Measurements from ENCODE around the gene ZNF629. TPM values are rescaled to one million over a fixed set of nuclear protein-coding genes. Genes with fewer than 3 reads are reported as not detected.
"Not testable (repeated sequence)": the region's sequence is repeated elsewhere in the genome, so short reads cannot be mapped to it uniquely, and the experiment has no call there.

ZNF629 gene
- total RNA-seq: 1 to 10 TPM; 5.3 to 7.0 (median 7.0) TPM

- peak within 1 kb of the TSS; percentile 85 for H3K4me3 Mint-ChIP-seq
- no peaks in the 10 kb centered on the region for H3K9me3 Mint-ChIP-seq
- peak; percentile 78 for ATAC-seq
- H3K27me3 Mint-ChIP-seq (ENCODE audit: low read depth): peaks cover 22% of the 10 kb centered on the region
- H3K4me1 Mint-ChIP-seq (ENCODE audit: low read depth): peaks cover 14% of the 10 kb centered on the region
- H3K36me3 Mint-ChIP-seq (ENCODE audit: insufficient read depth): no peaks in the 10 kb centered on the region
- DNase-seq: peak; percentile 29
These were observed at the start of gene ZNF629 for GRCh38 chr16:30786936-30787612. TSS of gene ZNF629 (minus strand) at chr16:30787205. CDS start at chr16:30784482, 2,723 bp downstream.

- H3K4me1 Mint-ChIP-seq (ENCODE audit: low read depth): no peaks in the 10 kb centered on the region
- H3K9me3 Mint-ChIP-seq: no peaks in the 10 kb centered on the region
- no peaks in the 10 kb centered on the region for H3K36me3 Mint-ChIP-seq (ENCODE audit: insufficient read depth)
- ATAC-seq (no peak), DNase-seq (no peak)
- H3K4me3 Mint-ChIP-seq: no peak overlapping the region
- no peaks in the 10 kb centered on the region for H3K27me3 Mint-ChIP-seq (ENCODE audit: low read depth)
These were observed 47.2 kb upstream of the ZNF629 start for GRCh38 chr16:30834130-30834740.

GRCh38 chr16:30830072-30830417, 43.0 kb upstream of the ZNF629 start:
- H3K27me3 Mint-ChIP-seq (ENCODE audit: low read depth): peaks cover 2% of the 10 kb centered on the region
- H3K9me3 Mint-ChIP-seq: no peaks in the 10 kb centered on the region
- no peak for ATAC-seq
- no peaks in the 10 kb centered on the region for H3K4me1 Mint-ChIP-seq (ENCODE audit: low read depth)
- no peak for DNase-seq
- H3K4me3 Mint-ChIP-seq: no peak overlapping the region
- H3K36me3 Mint-ChIP-seq (ENCODE audit: insufficient read depth): no peaks in the 10 kb centered on the region

- Mint-ChIP-seq H3K4me3 (no peak overlapping the region), H3K4me1 (ENCODE audit: low read depth) (no peaks in the 10 kb centered on the region), H3K9me3 (no peaks in the 10 kb centered on the region), H3K27me3 (ENCODE audit: low read depth) (peaks cover 2% of the 10 kb centered on the region), H3K36me3 (ENCODE audit: insufficient read depth) (no peaks in the 10 kb centered on the region)
- ATAC-seq (no peak), DNase-seq (no peak)
These were observed 42.4 kb upstream of the ZNF629 start for GRCh38 chr16:30829130-30830071.

- Mint-ChIP-seq H3K9me3 (no peaks in the 10 kb centered on the region), H3K4me1 (ENCODE audit: low read depth) (no peaks in the 10 kb centered on the region), H3K4me3 (no peak overlapping the region), H3K27me3 (ENCODE audit: low read depth) (no peaks in the 10 kb centered on the region), H3K36me3 (ENCODE audit: insufficient read depth) (no peaks in the 10 kb centered on the region)
- DNase-seq (no peak), ATAC-seq (no peak)
These were observed 34.9 kb upstream of the ZNF629 start for GRCh38 chr16:30821891-30822290.

GRCh38 chr16:30821441-30821840, 34.4 kb upstream of the ZNF629 start:
- H3K27me3 Mint-ChIP-seq (ENCODE audit: low read depth); H3K9me3 Mint-ChIP-seq; DNase-seq; ATAC-seq; H3K4me3 Mint-ChIP-seq; H3K4me1 Mint-ChIP-seq (ENCODE audit: low read depth); H3K36me3 Mint-ChIP-seq (ENCODE audit: insufficient read depth): not testable (repeated sequence)

GRCh38 chr16:30820952-30821421, 34.0 kb upstream of the ZNF629 start:
- Mint-ChIP-seq H3K9me3 (no peaks in the 10 kb centered on the region), H3K4me1 (ENCODE audit: low read depth) (no peaks in the 10 kb centered on the region), H3K36me3 (ENCODE audit: insufficient read depth) (no peaks in the 10 kb centered on the region), H3K27me3 (ENCODE audit: low read depth) (no peaks in the 10 kb centered on the region), H3K4me3 (no peak overlapping the region)
- no peak for DNase-seq
- ATAC-seq: no peak

GRCh38 chr16:30816769-30817168, 29.8 kb upstream of the ZNF629 start:
- no peaks in the 10 kb centered on the region for H3K9me3 Mint-ChIP-seq
- no peaks in the 10 kb centered on the region for H3K27me3 Mint-ChIP-seq (ENCODE audit: low read depth)
- H3K36me3 Mint-ChIP-seq (ENCODE audit: insufficient read depth): no peaks in the 10 kb centered on the region
- ATAC-seq (no peak), DNase-seq (no peak)
- H3K4me3 Mint-ChIP-seq: no peak overlapping the region
- H3K4me1 Mint-ChIP-seq (ENCODE audit: low read depth): peaks cover 6% of the 10 kb centered on the region

- DNase-seq: no peak
- H3K36me3 Mint-ChIP-seq (ENCODE audit: insufficient read depth): no peaks in the 10 kb centered on the region
- peak overlapping the region; percentile 77 for H3K4me3 Mint-ChIP-seq
- no peaks in the 10 kb centered on the region for H3K27me3 Mint-ChIP-seq (ENCODE audit: low read depth)
- no peak for ATAC-seq
- H3K4me1 Mint-ChIP-seq (ENCODE audit: low read depth): peaks cover 6% of the 10 kb centered on the region
- H3K9me3 Mint-ChIP-seq: no peaks in the 10 kb centered on the region
These were observed 26.8 kb upstream of the ZNF629 start for GRCh38 chr16:30813821-30814189.

- not testable (repeated sequence) for H3K9me3 Mint-ChIP-seq; H3K36me3 Mint-ChIP-seq (ENCODE audit: insufficient read depth); H3K27me3 Mint-ChIP-seq (ENCODE audit: low read depth); H3K4me3 Mint-ChIP-seq; ATAC-seq; DNase-seq
- peaks cover 19% of the 10 kb centered on the region for H3K4me1 Mint-ChIP-seq (ENCODE audit: low read depth)
These were observed 22.7 kb upstream of the ZNF629 start for GRCh38 chr16:30809675-30810074.

- peaks cover 16% of the 10 kb centered on the region for H3K4me1 Mint-ChIP-seq (ENCODE audit: low read depth)
- ATAC-seq: not testable (repeated sequence)
These were observed 22.0 kb upstream of the ZNF629 start for GRCh38 chr16:30808890-30809426.

GRCh38 chr16:30808146-30808545, 21.1 kb upstream of the ZNF629 start:
- H3K9me3 Mint-ChIP-seq: no peaks in the 10 kb centered on the region
- H3K27me3 Mint-ChIP-seq (ENCODE audit: low read depth): peaks cover 4% of the 10 kb centered on the region
- DNase-seq: no peak
- peaks cover 13% of the 10 kb centered on the region for H3K4me1 Mint-ChIP-seq (ENCODE audit: low read depth)
- no peak overlapping the region for H3K4me3 Mint-ChIP-seq
- no peak for ATAC-seq
- no peaks in the 10 kb centered on the region for H3K36me3 Mint-ChIP-seq (ENCODE audit: insufficient read depth)

More at GRCh38 chr16:30808890-30809426, 22.0 kb upstream of the ZNF629 start:
- H3K4me3 Mint-ChIP-seq; H3K36me3 Mint-ChIP-seq (ENCODE audit: insufficient read depth); H3K9me3 Mint-ChIP-seq; DNase-seq; H3K27me3 Mint-ChIP-seq (ENCODE audit: low read depth): not testable (repeated sequence)

GRCh38 chr16:30805370-30806169, 18.6 kb upstream of the ZNF629 start:
- no peaks in the 10 kb centered on the region for H3K9me3 Mint-ChIP-seq
- H3K4me1 Mint-ChIP-seq (ENCODE audit: low read depth): peaks cover 13% of the 10 kb centered on the region
- peaks cover 4% of the 10 kb centered on the region for H3K27me3 Mint-ChIP-seq (ENCODE audit: low read depth)
- H3K4me3 Mint-ChIP-seq: peak overlapping the region; percentile 80
- no peaks in the 10 kb centered on the region for H3K36me3 Mint-ChIP-seq (ENCODE audit: insufficient read depth)
- peak; percentile 50 for DNase-seq
- ATAC-seq: peak; percentile 91 to 92

- Mint-ChIP-seq H3K9me3 (no peaks in the 10 kb centered on the region), H3K36me3 (ENCODE audit: insufficient read depth) (no peaks in the 10 kb centered on the region), H3K27me3 (ENCODE audit: low read depth) (peaks cover 4% of the 10 kb centered on the region), H3K4me3 (peak overlapping the region; percentile 80), H3K4me1 (ENCODE audit: low read depth) (peaks cover 13% of the 10 kb centered on the region)
- DNase-seq (no peak), ATAC-seq (peak; percentile 36 to 56)
These were observed 18.0 kb upstream of the ZNF629 start for GRCh38 chr16:30805056-30805369.

Data from activated T-cell treated with anti-CD3 and anti-CD28 coated beads, Interleukin-2, amount 50 U/mL, for 4 hours (primary cell).